MM.1S (cell line): ENCODE results near the gene FAM43A.

ENCODE experiments used
- EZH2phosphoT487 ChIP-seq: fragments of 300-600 bp; sonication (generic); IDR thresholded peaks from 2 replicates; pipeline ENCODE4 v1.6.1; 2018; ENCODE audit warnings: antibody characterized with exemption, low read length
- TF ChIP-seq, protein P1 (sequence below): fragments of 300-600 bp; sonication (generic); IDR thresholded peaks from 2 replicates; pipeline ENCODE4 v1.5.1; 2016; ENCODE audit warnings: antibody characterized with exemption, low read length, mixed read lengths

GRCh38 chr3:194686414-194686815, 732 bp downstream of the FAM43A start:
- TF ChIP-seq, protein P1, sequence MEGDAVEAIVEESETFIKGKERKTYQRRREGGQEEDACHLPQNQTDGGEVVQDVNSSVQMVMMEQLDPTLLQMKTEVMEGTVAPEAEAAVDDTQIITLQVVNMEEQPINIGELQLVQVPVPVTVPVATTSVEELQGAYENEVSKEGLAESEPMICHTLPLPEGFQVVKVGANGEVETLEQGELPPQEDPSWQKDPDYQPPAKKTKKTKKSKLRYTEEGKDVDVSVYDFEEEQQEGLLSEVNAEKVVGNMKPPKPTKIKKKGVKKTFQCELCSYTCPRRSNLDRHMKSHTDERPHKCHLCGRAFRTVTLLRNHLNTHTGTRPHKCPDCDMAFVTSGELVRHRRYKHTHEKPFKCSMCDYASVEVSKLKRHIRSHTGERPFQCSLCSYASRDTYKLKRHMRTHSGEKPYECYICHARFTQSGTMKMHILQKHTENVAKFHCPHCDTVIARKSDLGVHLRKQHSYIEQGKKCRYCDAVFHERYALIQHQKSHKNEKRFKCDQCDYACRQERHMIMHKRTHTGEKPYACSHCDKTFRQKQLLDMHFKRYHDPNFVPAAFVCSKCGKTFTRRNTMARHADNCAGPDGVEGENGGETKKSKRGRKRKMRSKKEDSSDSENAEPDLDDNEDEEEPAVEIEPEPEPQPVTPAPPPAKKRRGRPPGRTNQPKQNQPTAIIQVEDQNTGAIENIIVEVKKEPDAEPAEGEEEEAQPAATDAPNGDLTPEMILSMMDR = no peak
- TF ChIP-seq EZH2phosphoT487 = no peak
